Gastrocnemius medialis (tissue), 4 donors: ENCODE results near the gene ADGRB3. TPM values are rescaled to one million over a fixed set of nuclear protein-coding genes. Genes with fewer than 3 reads are reported as not detected.

Experiments used
- ATAC-seq, 2 donors: fragments of 150-250 bp; one replicate each; pipeline ENCODE4 v1.9.1; 2016
- DNase-seq, 2 donors: peaks; one replicate each; pipeline ENCODE4 v3.0.0-alpha.2; 2019
- H3K27ac ChIP-seq, 4 donors: fragments of 200-600 bp; sonication (generic); 1 replicate in 1 of 4; 2 replicates in 3 of 4; pipeline ENCODE4 v1.5.1; 2016 to 2018; ENCODE audit warnings: mild to moderate bottlenecking in 2 of 4, moderate library complexity in 1 of 4
- H3K27me3 ChIP-seq, 3 donors: fragments of 200-600 bp; sonication (generic) in 2 of 3; 1 replicate in 1 of 3; 2 replicates in 2 of 3; pipeline versions ENCODE4 v1.5.1 to v1.6.0; 2016 to 2019; ENCODE audit warnings: mild to moderate bottlenecking in 1 of 3, moderate library complexity in 1 of 3
- H3K36me3 ChIP-seq, 2 donors: fragments of 200-600 bp; sonication (generic) in 1 of 2; one replicate each; pipeline ENCODE4 v1.5.1; 2017 to 2018
- H3K4me1 ChIP-seq, 2 donors: fragments of 200-600 bp; sonication (generic) in 1 of 2; one replicate each; pipeline ENCODE4 v1.5.1; 2016 to 2017; ENCODE audit warnings: mild to moderate bottlenecking in 2 of 2
- H3K4me3 ChIP-seq, 4 donors: fragments of 200-600 bp; sonication (generic) in 3 of 4; 1 replicate in 1 of 4; 2 replicates in 3 of 4; pipeline ENCODE4 v1.5.1; 2016 to 2019; ENCODE audit warnings: mild to moderate bottlenecking in 2 of 4
- H3K9me3 ChIP-seq, 3 donors: fragments of 200-600 bp; sonication (generic) in 2 of 3; 1 replicate in 1 of 3; 2 replicates in 2 of 3; pipeline ENCODE4 v1.5.1; 2016 to 2019
- CTCF ChIP-seq, 5 experiments: fragments of 450-650 bp in 3 of 5; fragments of 200-600 bp in 2 of 5; sonication (generic) in 2 of 5; IDR thresholded peaks in 4 of 5; conservative IDR thresholded peaks in 1 of 5; 1 replicate in 4 of 5; 2 replicates in 1 of 5; pipeline ENCODE4 v1.5.1; 2016 to 2019; ENCODE audit warnings: antibody characterized with exemption in 5 of 5, mild to moderate bottlenecking in 3 of 5, moderate library complexity in 3 of 5
- POLR2A ChIP-seq, 2 donors: fragments of 450-650 bp; IDR thresholded peaks; one replicate each; pipeline ENCODE4 v1.6.1; 2017; ENCODE audit warnings: antibody characterized with exemption in 2 of 2, mild to moderate bottlenecking in 2 of 2, moderate library complexity in 2 of 2
- in situ Hi-C, 4 donors: fragments of 200-750 bp; cut with MboI; loops; one replicate each; pipeline versions ENCODE4 v1.15.0 to v1.8.0; 2017; ENCODE audit warnings: low sequenced_read_pairs in 4 of 4
- intact Hi-C: fragments of 100-400 bp; cut with DNase I; formaldehyde crosslinking; loops from one replicate; pipeline ENCODE4 v1.15.1; 2023; ENCODE audit warnings: low total_unique reads
- total RNA-seq, 4 donors: library from RNA; depleted of rRNA; stranded (reverse); fragments of >200 nt; gene quantifications; one replicate each; pipeline versions ENCODE4 v1.1.0 to v1.2.3, GENCODE V29; 2016

Gene ADGRB3
- total RNA-seq, 4 donors from 2014 or later, result 0.56 to 0.58 (median 0.58) TPM; not detected in 1

- ATAC-seq (no peak), DNase-seq (no peak)
- intact Hi-C loops (no loop called here), in situ Hi-C loops (no loop called here)
- Histone ChIP-seq H3K4me3 (no peak overlapping the region), H3K36me3 (no peaks in the 10 kb centered on the region), H3K9me3 (no peaks in the 10 kb centered on the region), H3K4me1 (peaks cover 0 to 4% of the 10 kb centered on the region in 2 donors), H3K27ac (no peak overlapping the region), H3K27me3 (no peaks in the 10 kb centered on the region)
- no peak for TF ChIP-seq CTCF (IDR thresholded peaks at IDR 0.05 in 4 of 5, conservative IDR thresholded peaks at IDR 0.05 in 1 of 5)
- TF ChIP-seq POLR2A (IDR thresholded peaks at IDR 0.05), result no peak
Observed at GRCh38 chr6:68653074-68653705, 18.1 kb downstream of the ADGRB3 start.

DNA sequence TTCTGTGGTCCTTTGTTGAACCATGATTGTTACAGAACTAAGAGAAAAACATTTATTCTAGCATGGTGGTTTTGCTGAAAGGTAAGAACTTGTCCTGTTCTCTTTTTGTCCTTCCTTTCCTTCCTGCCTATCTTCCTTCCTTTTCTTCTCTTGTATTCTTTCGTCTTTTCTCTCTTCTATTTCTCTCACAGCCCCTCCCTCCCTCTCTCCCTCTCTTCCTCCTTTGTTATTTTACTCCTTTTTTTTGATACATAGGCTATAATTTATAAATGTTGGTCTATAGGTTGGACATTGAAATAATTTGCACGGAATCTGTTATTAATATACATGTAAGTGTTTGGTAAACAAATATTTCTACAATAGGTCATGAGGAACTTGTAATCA lies 18.6 kb downstream of the ADGRB3 start:
- Histone ChIP-seq H3K4me3 (no peak overlapping the region), H3K4me1 (peaks cover 0 to 4% of the 10 kb centered on the region in 2 donors), H3K9me3 (no peaks in the 10 kb centered on the region), H3K27me3 (no peaks in the 10 kb centered on the region), H3K27ac (no peak overlapping the region), H3K36me3 (no peaks in the 10 kb centered on the region)
- in situ Hi-C loops, result no loop called here
- no peak for TF ChIP-seq CTCF (IDR thresholded peaks at IDR 0.05 in 4 of 5, conservative IDR thresholded peaks at IDR 0.05 in 1 of 5)
- TF ChIP-seq POLR2A (IDR thresholded peaks at IDR 0.05), result no peak
- no peak for DNase-seq
- no peak for ATAC-seq
- intact Hi-C loops, result no loop called here

- H3K36me3 ChIP-seq, result no peaks in the 10 kb centered on the region
- in situ Hi-C loops, result no loop called here
- H3K27ac ChIP-seq, result no peak overlapping the region
- H3K27me3 ChIP-seq, result no peaks in the 10 kb centered on the region
- peaks cover 0 to 4% of the 10 kb centered on the region in 2 donors for H3K4me1 ChIP-seq
- H3K4me3 ChIP-seq, result no peak overlapping the region
- TF ChIP-seq CTCF (IDR thresholded peaks at IDR 0.05 in 4 of 5, conservative IDR thresholded peaks at IDR 0.05 in 1 of 5) (no peak), POLR2A (IDR thresholded peaks at IDR 0.05) (no peak)
- no peaks in the 10 kb centered on the region for H3K9me3 ChIP-seq
- no peak for ATAC-seq
- DNase-seq, result no peak
- intact Hi-C loops, result no loop called here
Observed at GRCh38 chr6:68654134-68654533, 19.1 kb downstream of the ADGRB3 start.

- ATAC-seq, result no peak
- DNase-seq, result no peak
- no peak overlapping the region for H3K4me3 ChIP-seq
- no peaks in the 10 kb centered on the region for H3K9me3 ChIP-seq
- no peak overlapping the region for H3K27ac ChIP-seq
- TF ChIP-seq POLR2A (IDR thresholded peaks at IDR 0.05) (no peak), CTCF (IDR thresholded peaks at IDR 0.05 in 4 of 5, conservative IDR thresholded peaks at IDR 0.05 in 1 of 5) (no peak)
- intact Hi-C loops (no loop called here), in situ Hi-C loops (no loop called here)
- H3K27me3 ChIP-seq, result no peaks in the 10 kb centered on the region
- peaks cover 0 to 4% of the 10 kb centered on the region in 2 donors for H3K4me1 ChIP-seq
- no peaks in the 10 kb centered on the region for H3K36me3 ChIP-seq
Observed at GRCh38 chr6:68655028-68655427, 19.9 kb downstream of the ADGRB3 start.
